IMR-90 (cell line): ENCODE data around the gene CACNA2D4. TPM values are rescaled to one million over a fixed set of nuclear protein-coding genes. Genes with fewer than 3 reads are reported as not detected.

Experiments
- ATAC-seq: fragments of 200-7000 bp; cut with Tn5 transposase; 2 replicates; pipeline ENCODE4 v1.9.1; 2020; ENCODE audit warnings: low read depth, mild to moderate bottlenecking, moderate library complexity
- BruUV-seq: library from RNA; stranded (reverse); fragments of 400-500 nt; replicated peaks from 2 replicates; lab custom pipeline; 2021; lab: Mats Ljungman, UMichigan
- CTCF ChIA-PET: fragments of 300-600 bp; formaldehyde crosslinking; extraction: SDS; loops from one replicate; lab custom pipeline; 2021; ENCODE audit warnings: antibody characterized with exemption; lab: Yijun Ruan, JAX
- POLR2A ChIA-PET: fragments of 300-600 bp; sonication (Branson Sonifier 250); formaldehyde crosslinking; loops from one replicate; lab custom pipeline; 2022; ENCODE audit warnings: antibody characterized with exemption; ENCODE audit not compliant: unreplicated experiment; lab: Charles Lee
- DNase-seq: peaks from one replicate; pipeline ENCODE4 v3.0.0; 2013
- H2AFZ ChIP-seq: replicated peaks from 2 replicates; pipeline ENCODE3; 2013; ENCODE audit warnings: low read length, mild to moderate bottlenecking; ENCODE audit not compliant: poor library complexity
- H2AK5ac ChIP-seq: 2 replicates; pipeline ENCODE4 v1.6.1; 2013; ENCODE audit warnings: low read depth, low read length, inconsistent platforms
- H2AK9ac ChIP-seq: replicated peaks from 2 replicates; pipeline ENCODE3; 2013; ENCODE audit warnings: mild to moderate bottlenecking, low read depth, low read length, moderate library complexity; ENCODE audit not compliant: poor library complexity
- H2BK120ac ChIP-seq: 2 replicates; pipeline ENCODE4 v1.6.1; 2013; ENCODE audit warnings: low read depth, low read length, inconsistent platforms
- H2BK15ac ChIP-seq: 3 replicates; pipeline ENCODE4 v1.6.1; 2013; ENCODE audit warnings: low read depth, low read length, inconsistent platforms
- H2BK20ac ChIP-seq: 2 replicates; pipeline ENCODE4 v1.6.1; 2013; ENCODE audit warnings: low read depth, mild to moderate bottlenecking, inconsistent platforms, low read length, moderate library complexity
- H2BK5ac ChIP-seq: 2 replicates; pipeline ENCODE4 v1.6.1; 2013; ENCODE audit warnings: mild to moderate bottlenecking, low read depth, low read length, inconsistent platforms; ENCODE audit not compliant: poor library complexity, severe bottlenecking
- H3K14ac ChIP-seq: replicated peaks from 2 replicates; pipeline ENCODE4 v1.6.1; 2013; ENCODE audit warnings: low read depth, low read length, inconsistent platforms
- H3K18ac ChIP-seq: 2 replicates; pipeline ENCODE4 v1.6.1; 2013; ENCODE audit warnings: low read depth, low read length, control low read depth
- H3K23ac ChIP-seq: 2 replicates; pipeline ENCODE4 v1.6.1; 2013; ENCODE audit warnings: low read depth, low read length, inconsistent platforms
- H3K27ac ChIP-seq: 2 replicates; pipeline ENCODE4 v1.5.1; 2013; ENCODE audit warnings: mild to moderate bottlenecking, control low read depth, low read length; ENCODE audit not compliant: insufficient read depth
- H3K27me3 ChIP-seq: 2 replicates; pipeline ENCODE4 v1.6.1; 2013; ENCODE audit warnings: low read length; ENCODE audit not compliant: control insufficient read depth, insufficient read depth
- H3K36me3 ChIP-seq: 2 replicates; pipeline ENCODE4 v1.6.1; 2013; ENCODE audit warnings: low read length, mixed read lengths; ENCODE audit not compliant: control insufficient read depth, insufficient read depth
- H3K4ac ChIP-seq: 2 replicates; pipeline ENCODE4 v1.6.1; 2013; ENCODE audit warnings: low read depth, low read length, inconsistent platforms
- H3K4me1 ChIP-seq: 2 replicates; pipeline ENCODE4 v1.6.1; 2013; ENCODE audit warnings: low read length, mixed read lengths; ENCODE audit not compliant: control insufficient read depth, insufficient read depth
- H3K4me2 ChIP-seq: 2 replicates; pipeline ENCODE4 v1.6.1; 2013; ENCODE audit warnings: low read depth, mild to moderate bottlenecking, control low read depth, low read length, moderate library complexity
- H3K4me3 ChIP-seq: 2 replicates; pipeline ENCODE4 v1.5.1; 2013; ENCODE audit warnings: low read depth, mild to moderate bottlenecking, control low read depth, low read length, moderate library complexity; ENCODE audit not compliant: insufficient read depth
- H3K56ac ChIP-seq: 2 replicates; pipeline ENCODE4 v1.6.1; 2013; ENCODE audit warnings: low read length, inconsistent platforms; ENCODE audit not compliant: insufficient read depth; ENCODE audit errors: extremely low read depth
- H3K79me1 ChIP-seq, 2 experiments: 2 replicates each; pipeline ENCODE4 v1.6.1; 2013; ENCODE audit warnings: low read length in 2 of 2, inconsistent platforms in 1 of 2, low read depth in 1 of 2
- H3K9ac ChIP-seq: 2 replicates; pipeline ENCODE4 v1.6.1; 2013; ENCODE audit warnings: low read depth, low read length, control low read depth
- H3K9me1 ChIP-seq: 2 replicates; pipeline ENCODE4 v1.6.1; 2013; ENCODE audit warnings: low read length, inconsistent platforms; ENCODE audit not compliant: insufficient read depth
- H3K9me3 ChIP-seq: 2 replicates; pipeline ENCODE4 v1.6.1; 2013; ENCODE audit warnings: low read length; ENCODE audit not compliant: control insufficient read depth, insufficient read depth
- H4K20me1 ChIP-seq: 2 replicates; pipeline ENCODE4 v1.6.1; 2013; ENCODE audit warnings: low read length, inconsistent platforms; ENCODE audit not compliant: insufficient read depth
- H4K5ac ChIP-seq: 2 replicates; pipeline ENCODE4 v1.6.1; 2013; ENCODE audit warnings: mild to moderate bottlenecking, low read depth, low read length, control low read depth
- H4K8ac ChIP-seq, 2 experiments: 2 replicates each; pipeline ENCODE4 v1.6.1; 2013; ENCODE audit warnings: low read depth in 2 of 2, low read length in 2 of 2, control low read depth in 1 of 2, inconsistent platforms in 1 of 2
- H4K91ac ChIP-seq: 2 replicates; pipeline ENCODE4 v1.6.1; 2013; ENCODE audit warnings: low read depth, low read length, inconsistent platforms; ENCODE audit not compliant: insufficient read depth
- BHLHE40 ChIP-seq: fragments of 150-350 bp; IDR thresholded peaks from 2 replicates; pipeline ENCODE4 v1.6.1; 2016; ENCODE audit warnings: mild to moderate bottlenecking, low read depth, low read length
- CHD1 ChIP-seq: IDR thresholded peaks from 2 replicates; pipeline ENCODE4 v1.6.1; 2012; ENCODE audit warnings: low read depth, low read length, improper control_type of control experiment
- RFX5 ChIP-seq: IDR thresholded peaks from 2 replicates; pipeline ENCODE4 v1.8.0; 2012; ENCODE audit warnings: low read depth, mild to moderate bottlenecking, low read length, moderate library complexity
- WGBS, 2 experiments: methylation state at CpG; one replicate each; pipeline versions ENCODE4 v1.1.5 to v1.1.7; 2013; ENCODE audit warnings: missing lambda C conversion rate in 2 of 2; ENCODE audit not compliant: insufficient read length in 1 of 2; ENCODE audit errors: extremely low coverage in 2 of 2; 5-methylcytosine and 5-hydroxymethylcytosine counted together
- dilution Hi-C: fragments of 300-500 bp; cut with HindIII; formaldehyde crosslinking; loops from one replicate; pipeline ENCODE4 v1.14.3; 2018; ENCODE audit warnings: low sequenced_read_pairs; ENCODE audit not compliant: unreplicated experiment
- in situ Hi-C: fragments of 300-500 bp; cut with MboI; formaldehyde crosslinking; loops from 3 replicates; pipeline ENCODE4 v1.14.3; 2019; ENCODE audit warnings: low sequenced_read_pairs, inconsistent platforms, mixed read lengths
- intact Hi-C: fragments of 100-400 bp; cut with micrococcal nuclease; formaldehyde crosslinking; loops from 2 replicates; pipeline ENCODE4 v1.10.0; 2022
- polyA plus RNA-seq, 3 experiments: library from polyadenylated mRNA; depleted of rRNA; stranded (reverse); fragments of >200 nt; gene quantifications; 2 replicates each; pipeline ENCODE4 v1.2.3, GENCODE V29; 2012; ENCODE audit warnings: low replicate concordance in 1 of 3
- total RNA-seq: library from RNA; depleted of rRNA; stranded (reverse); fragments of >200 nt; gene quantifications from 2 replicates; pipeline ENCODE4 v1.2.3, GENCODE V29; 2012

CACNA2D4 gene
- total and polyA plus RNA-seq, 2 of the 4 experiments (the other 2 are of a cell fraction) = 0.18 to 0.22 TPM

DNA sequence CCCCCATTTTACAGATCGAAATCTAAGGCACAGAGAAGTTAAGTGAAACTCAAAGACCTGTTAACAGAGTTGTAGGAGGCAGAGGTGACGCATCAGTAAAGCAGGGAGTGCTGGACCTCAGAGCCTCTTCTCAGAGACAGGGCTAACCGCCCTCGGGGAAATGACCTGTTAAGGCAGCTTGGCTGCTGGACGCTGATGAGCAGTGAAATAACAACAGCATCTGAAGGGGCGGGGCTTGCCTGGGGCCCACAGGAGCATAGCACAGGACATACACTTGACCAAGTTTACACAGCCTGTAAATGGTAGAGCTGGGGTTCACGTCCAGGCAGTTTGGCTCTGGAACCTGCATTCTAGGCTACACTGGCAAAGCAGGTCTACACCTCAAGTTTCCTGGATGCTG lies 58.8 kb downstream of the CACNA2D4 start:
- H3K9ac ChIP-seq = no peak overlapping the region
- no TSS peak for BruUV-seq
- no peak overlapping the region for H2AK5ac ChIP-seq
- no peaks in the 10 kb centered on the region for H3K79me1 ChIP-seq
- no peak overlapping the region for H3K18ac ChIP-seq
- no peak overlapping the region for H3K27ac ChIP-seq
- H2AFZ ChIP-seq = no peak overlapping the region
- no peak overlapping the region for H2BK20ac ChIP-seq
- ATAC-seq (no peak), DNase-seq (peak; percentile 40)
- TF ChIP-seq CHD1 (no peak), BHLHE40 (no peak), RFX5 (no peak)
- H2BK120ac ChIP-seq = no peak overlapping the region
- H3K9me1 ChIP-seq = no peaks in the 10 kb centered on the region
- ChIA-PET POLR2A (no interaction called here), CTCF (no interaction called here)
- H3K4me3 ChIP-seq = no peak overlapping the region
- H2AK9ac ChIP-seq = no peak overlapping the region
- no peak overlapping the region for H2BK15ac ChIP-seq
- dilution Hi-C loops = no loop called here
- 61% methylated on average over 2 of the region's 7 CpGs; no CpG with 5 or more reads in 1 of the 2 experiments for WGBS, 2 experiments
- no peak overlapping the region for H3K23ac ChIP-seq
- peaks cover 40% of the 10 kb centered on the region for H3K27me3 ChIP-seq
- no peaks in the 10 kb centered on the region for H4K20me1 ChIP-seq
- no peak overlapping the region for H3K4me2 ChIP-seq
- intact Hi-C loops = no loop called here
- no peaks in the 10 kb centered on the region for H3K36me3 ChIP-seq
- in situ Hi-C loops = no loop called here
- no peak overlapping the region for H4K91ac ChIP-seq
- no peak overlapping the region for H2BK5ac ChIP-seq
- H4K5ac ChIP-seq = no peak overlapping the region
- H4K8ac ChIP-seq = no peak overlapping the region
- H3K14ac ChIP-seq = no peak overlapping the region
- peaks cover 23% of the 10 kb centered on the region for H3K9me3 ChIP-seq
- no peak overlapping the region for H3K4ac ChIP-seq
- H3K4me1 ChIP-seq = no peaks in the 10 kb centered on the region
- H3K56ac ChIP-seq = no peak overlapping the region
